ENCODE measurements around the gene CFAP61. TPM values are rescaled to one million over a fixed set of nuclear protein-coding genes. Genes with fewer than 3 reads are reported as not detected.
A peak's percentile ranks its signal among the peaks of the same experiment; 100 is the strongest.

Gene CFAP61
- total and polyA plus RNA-seq, 5 donors from 2014 or later, result not detected

DNA sequence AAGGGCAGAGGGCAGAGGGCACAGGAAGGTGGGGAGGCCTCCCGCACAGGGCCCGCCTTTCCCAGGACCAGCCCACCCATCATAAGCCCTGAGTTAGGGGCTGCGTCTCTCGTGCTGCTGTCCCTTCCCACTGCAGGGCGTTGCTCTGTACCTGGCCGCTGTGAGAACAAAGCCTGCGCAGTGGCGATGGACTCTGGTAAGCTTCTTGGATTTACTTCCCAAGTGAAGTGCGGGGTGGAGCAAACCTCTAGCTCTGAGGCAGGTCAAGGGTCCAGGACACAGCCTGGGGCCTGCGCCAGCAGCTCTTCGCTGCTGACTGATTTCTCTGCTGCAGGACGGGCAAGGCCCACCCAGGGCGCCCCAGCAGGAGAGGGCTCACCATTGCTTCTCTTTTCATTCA lies 339.4 kb downstream of the CFAP61 start:
- H3K9me3 Mint-ChIP-seq, result no peaks in the 10 kb centered on the region
- peak overlapping the region in 2 of 3 donors; percentile 35 to 71 for H3K27ac Mint-ChIP-seq
- H3K4me3 ChIP-seq (ENCODE audit: low read depth, low read length), result no peak overlapping the region
- H3K4me3 Mint-ChIP-seq, result no peak overlapping the region
- no peaks in the 10 kb centered on the region for H3K27me3 ChIP-seq (ENCODE audit: control insufficient read depth, insufficient read depth, low read length)
- no peaks in the 10 kb centered on the region for H3K27me3 Mint-ChIP-seq
- no peaks in the 10 kb centered on the region for H3K4me1 ChIP-seq (ENCODE audit: control insufficient read depth, insufficient read depth, low read length, poor library complexity, severe bottlenecking)
- H3K36me3 Mint-ChIP-seq, result peaks cover 28% of the 10 kb centered on the region
- H3K4me1 Mint-ChIP-seq, result peaks cover 0 to 8% (median 0%) of the 10 kb centered on the region in 4 donors
- H3K36me3 ChIP-seq (ENCODE audit: control insufficient read depth, insufficient read depth, low read length), result peaks cover 6% of the 10 kb centered on the region
- no peak for DNase-seq
- H3K27ac ChIP-seq (ENCODE audit: insufficient read depth, low read length, poor library complexity, severe bottlenecking), result no peak overlapping the region
- no peaks in the 10 kb centered on the region for H3K9me3 ChIP-seq (ENCODE audit: control insufficient read depth in 2 of 2, low read length in 2 of 2)
- ATAC-seq (ENCODE audit: low read depth in 2 of 2), result no peak

DNA sequence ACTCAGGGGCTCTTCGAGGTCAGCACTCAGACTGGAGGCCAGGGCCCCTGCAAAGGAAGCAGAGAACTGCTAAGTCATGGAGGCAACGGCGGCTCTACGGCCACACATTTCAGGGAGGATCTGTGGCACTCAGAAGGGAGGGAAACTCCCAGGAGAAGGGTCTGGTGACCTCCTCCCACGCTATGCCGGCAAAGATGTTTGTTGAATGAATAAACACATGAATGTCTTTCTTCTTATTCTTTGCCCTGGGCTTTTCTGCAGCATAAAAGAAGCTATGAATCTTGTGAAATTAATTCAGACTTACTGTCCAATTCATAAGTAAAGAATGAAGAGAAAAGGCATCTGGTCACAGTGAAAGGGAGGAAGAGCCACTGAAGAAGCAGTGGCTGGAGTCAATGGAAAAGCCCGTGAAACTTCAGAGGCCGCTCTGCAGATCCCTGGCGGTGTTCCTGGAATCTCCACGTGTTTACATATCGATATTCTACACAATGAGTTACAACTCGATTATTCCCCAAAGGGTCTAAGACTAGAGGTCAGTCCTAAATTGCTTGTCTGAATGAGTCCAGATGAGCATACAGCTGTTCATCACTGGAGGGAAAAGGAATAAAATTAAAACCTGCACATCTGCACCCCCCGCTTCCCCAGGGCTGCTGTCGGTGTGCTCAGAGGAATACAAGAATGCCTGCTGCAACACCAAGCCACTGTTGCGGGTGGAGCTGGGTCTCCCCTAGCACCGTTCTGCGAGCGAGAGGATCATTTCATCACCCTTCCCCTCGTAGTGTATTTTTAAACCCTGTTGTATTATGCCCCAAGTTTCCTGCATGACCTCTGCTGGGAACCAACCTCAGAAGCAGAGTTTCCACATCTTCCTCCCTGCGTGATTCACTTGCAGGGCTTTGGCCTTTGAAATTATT lies 341.1 kb downstream of the CFAP61 start:
- Mint-ChIP-seq H3K36me3 (peaks cover 31% of the 10 kb centered on the region), H3K4me1 (peaks cover 0 to 8% (median 0%) of the 10 kb centered on the region in 4 donors), H3K4me3 (no peak overlapping the region), H3K9me3 (no peaks in the 10 kb centered on the region), H3K27me3 (no peaks in the 10 kb centered on the region), H3K27ac (peak overlapping the region in 1 of 3 donors; percentile 24)
- no peak for DNase-seq
- H3K36me3 ChIP-seq (ENCODE audit: control insufficient read depth, insufficient read depth, low read length), result peaks cover 6% of the 10 kb centered on the region
- no peak overlapping the region for H3K4me3 ChIP-seq (ENCODE audit: low read depth, low read length)
- no peaks in the 10 kb centered on the region for H3K9me3 ChIP-seq (ENCODE audit: control insufficient read depth in 2 of 2, low read length in 2 of 2)
- H3K4me1 ChIP-seq (ENCODE audit: control insufficient read depth, insufficient read depth, low read length, poor library complexity, severe bottlenecking), result no peaks in the 10 kb centered on the region
- no peaks in the 10 kb centered on the region for H3K27me3 ChIP-seq (ENCODE audit: control insufficient read depth, insufficient read depth, low read length)
- H3K27ac ChIP-seq (ENCODE audit: insufficient read depth, low read length, poor library complexity, severe bottlenecking), result no peak overlapping the region
- ATAC-seq (ENCODE audit: low read depth in 2 of 2), result no peak

GRCh38 chr20:20395087-20395486 lies 342.8 kb downstream of the CFAP61 start:
- peak overlapping the region in 1 of 3 donors; percentile 54 for H3K27ac Mint-ChIP-seq
- Histone ChIP-seq H3K36me3 (ENCODE audit: control insufficient read depth, insufficient read depth, low read length) (peaks cover 6% of the 10 kb centered on the region), H3K27ac (ENCODE audit: insufficient read depth, low read length, poor library complexity, severe bottlenecking) (no peak overlapping the region), H3K27me3 (ENCODE audit: control insufficient read depth, insufficient read depth, low read length) (no peaks in the 10 kb centered on the region), H3K9me3 (ENCODE audit: control insufficient read depth in 2 of 2, low read length in 2 of 2) (no peaks in the 10 kb centered on the region), H3K4me1 (ENCODE audit: control insufficient read depth, insufficient read depth, low read length, poor library complexity, severe bottlenecking) (no peaks in the 10 kb centered on the region), H3K4me3 (ENCODE audit: low read depth, low read length) (no peak overlapping the region)
- no peaks in the 10 kb centered on the region for H3K4me1 Mint-ChIP-seq
- no peaks in the 10 kb centered on the region for H3K27me3 Mint-ChIP-seq
- peaks cover 36% of the 10 kb centered on the region for H3K36me3 Mint-ChIP-seq
- H3K9me3 Mint-ChIP-seq, result no peaks in the 10 kb centered on the region
- no peak overlapping the region for H3K4me3 Mint-ChIP-seq
- ATAC-seq (ENCODE audit: low read depth in 2 of 2) (no peak), DNase-seq (no peak)

- ATAC-seq (ENCODE audit: low read depth in 2 of 2), result no peak
- H3K27ac Mint-ChIP-seq, result no peak overlapping the region
- no peak for DNase-seq
Observed at GRCh38 chr20:20395903-20396568, 343.7 kb downstream of the CFAP61 start.

GRCh38 chr20:20396794-20397193 lies 344.5 kb downstream of the CFAP61 start:
- Histone ChIP-seq H3K27ac (ENCODE audit: insufficient read depth, low read length, poor library complexity, severe bottlenecking) (no peak overlapping the region), H3K27me3 (ENCODE audit: control insufficient read depth, insufficient read depth, low read length) (no peaks in the 10 kb centered on the region), H3K9me3 (ENCODE audit: control insufficient read depth in 2 of 2, low read length in 2 of 2) (no peaks in the 10 kb centered on the region), H3K36me3 (ENCODE audit: control insufficient read depth, insufficient read depth, low read length) (peaks cover 6% of the 10 kb centered on the region), H3K4me1 (ENCODE audit: control insufficient read depth, insufficient read depth, low read length, poor library complexity, severe bottlenecking) (no peaks in the 10 kb centered on the region), H3K4me3 (ENCODE audit: low read depth, low read length) (no peak overlapping the region)
- Mint-ChIP-seq H3K27me3 (no peaks in the 10 kb centered on the region), H3K36me3 (peaks cover 39% of the 10 kb centered on the region), H3K4me1 (no peaks in the 10 kb centered on the region), H3K27ac (no peak overlapping the region), H3K9me3 (no peaks in the 10 kb centered on the region), H3K4me3 (no peak overlapping the region)
- no peak for ATAC-seq (ENCODE audit: low read depth in 2 of 2)
- DNase-seq, result no peak

More at GRCh38 chr20:20395903-20396568, 343.7 kb downstream of the CFAP61 start:
- Histone ChIP-seq H3K27me3 (ENCODE audit: control insufficient read depth, insufficient read depth, low read length) (no peaks in the 10 kb centered on the region), H3K4me1 (ENCODE audit: control insufficient read depth, insufficient read depth, low read length, poor library complexity, severe bottlenecking) (no peaks in the 10 kb centered on the region), H3K9me3 (ENCODE audit: control insufficient read depth in 2 of 2, low read length in 2 of 2) (no peaks in the 10 kb centered on the region), H3K36me3 (ENCODE audit: control insufficient read depth, insufficient read depth, low read length) (peaks cover 6% of the 10 kb centered on the region), H3K27ac (ENCODE audit: insufficient read depth, low read length, poor library complexity, severe bottlenecking) (no peak overlapping the region), H3K4me3 (ENCODE audit: low read depth, low read length) (no peak overlapping the region)
- H3K36me3 Mint-ChIP-seq, result peaks cover 39% of the 10 kb centered on the region
- no peak overlapping the region for H3K4me3 Mint-ChIP-seq
- no peaks in the 10 kb centered on the region for H3K4me1 Mint-ChIP-seq
- H3K9me3 Mint-ChIP-seq, result no peaks in the 10 kb centered on the region
- H3K27me3 Mint-ChIP-seq, result no peaks in the 10 kb centered on the region

GRCh38 chr20:20398123-20398522 lies 345.8 kb downstream of the CFAP61 start:
- no peak overlapping the region for H3K4me3 Mint-ChIP-seq
- no peaks in the 10 kb centered on the region for H3K27me3 Mint-ChIP-seq
- Histone ChIP-seq H3K4me3 (ENCODE audit: low read depth, low read length) (no peak overlapping the region), H3K4me1 (ENCODE audit: control insufficient read depth, insufficient read depth, low read length, poor library complexity, severe bottlenecking) (no peaks in the 10 kb centered on the region), H3K27me3 (ENCODE audit: control insufficient read depth, insufficient read depth, low read length) (no peaks in the 10 kb centered on the region), H3K36me3 (ENCODE audit: control insufficient read depth, insufficient read depth, low read length) (peaks cover under 1% of the 10 kb centered on the region), H3K27ac (ENCODE audit: insufficient read depth, low read length, poor library complexity, severe bottlenecking) (no peak overlapping the region), H3K9me3 (ENCODE audit: control insufficient read depth in 2 of 2, low read length in 2 of 2) (no peaks in the 10 kb centered on the region)
- no peaks in the 10 kb centered on the region for H3K9me3 Mint-ChIP-seq
- DNase-seq (no peak), ATAC-seq (ENCODE audit: low read depth in 2 of 2) (no peak)
- no peaks in the 10 kb centered on the region for H3K4me1 Mint-ChIP-seq
- peaks cover 33% of the 10 kb centered on the region for H3K36me3 Mint-ChIP-seq
- H3K27ac Mint-ChIP-seq, result no peak overlapping the region

- Mint-ChIP-seq H3K36me3 (peaks cover 26% of the 10 kb centered on the region), H3K9me3 (peaks cover 0 to 2% (median 0%) of the 10 kb centered on the region in 7 donors), H3K27ac (no peak overlapping the region), H3K4me3 (no peak overlapping the region), H3K27me3 (no peaks in the 10 kb centered on the region), H3K4me1 (no peaks in the 10 kb centered on the region)
- Histone ChIP-seq H3K27me3 (ENCODE audit: control insufficient read depth, insufficient read depth, low read length) (no peaks in the 10 kb centered on the region), H3K27ac (ENCODE audit: insufficient read depth, low read length, poor library complexity, severe bottlenecking) (no peak overlapping the region), H3K9me3 (ENCODE audit: control insufficient read depth in 2 of 2, low read length in 2 of 2) (no peaks in the 10 kb centered on the region), H3K4me1 (ENCODE audit: control insufficient read depth, insufficient read depth, low read length, poor library complexity, severe bottlenecking) (no peaks in the 10 kb centered on the region), H3K4me3 (ENCODE audit: low read depth, low read length) (no peak overlapping the region), H3K36me3 (ENCODE audit: control insufficient read depth, insufficient read depth, low read length) (no peaks in the 10 kb centered on the region)
- DNase-seq (no peak), ATAC-seq (ENCODE audit: low read depth in 2 of 2) (no peak)
Observed at GRCh38 chr20:20399531-20400500, 347.5 kb downstream of the CFAP61 start.
